ENCODE data around the gene TRMT44.
"Not testable (repeated sequence)": the region's sequence is repeated elsewhere in the genome, so short reads cannot be mapped to it uniquely, and the experiment has no call there.

TRMT44 gene

GRCh38 chr4:8411351-8412180 is 29.0 kb upstream of the TRMT44 start:
- no peak for TF ChIP-seq CTCF (conservative IDR thresholded peaks at IDR 0.05; ENCODE audit: low read depth, low read length)
- H3K4me3 ChIP-seq (ENCODE audit: low read depth, low read length): no peak overlapping the region
- no peak for DNase-seq (ENCODE audit: low read depth)

- H3K4me3 ChIP-seq (ENCODE audit: low read depth, low read length): no peak overlapping the region
- TF ChIP-seq CTCF (conservative IDR thresholded peaks at IDR 0.05; ENCODE audit: low read depth, low read length): no peak
- no peak for DNase-seq (ENCODE audit: low read depth)
Measured at GRCh38 chr4:8412288-8412687, 28.3 kb upstream of the TRMT44 start.

GRCh38 chr4:8414377-8414776 is 26.2 kb upstream of the TRMT44 start:
- H3K4me3 ChIP-seq (ENCODE audit: low read depth, low read length): no peak overlapping the region
- TF ChIP-seq CTCF (conservative IDR thresholded peaks at IDR 0.05; ENCODE audit: low read depth, low read length): no peak
- DNase-seq (ENCODE audit: low read depth): no peak

- no peak for DNase-seq (ENCODE audit: low read depth)
- no peak overlapping the region for H3K4me3 ChIP-seq (ENCODE audit: low read depth, low read length)
- TF ChIP-seq CTCF (conservative IDR thresholded peaks at IDR 0.05; ENCODE audit: low read depth, low read length): no peak
Measured at GRCh38 chr4:8417071-8417614, 23.4 kb upstream of the TRMT44 start.

GRCh38 chr4:8419222-8420041 is 21.1 kb upstream of the TRMT44 start:
- no peak overlapping the region for H3K4me3 ChIP-seq (ENCODE audit: low read depth, low read length)
- no peak for TF ChIP-seq CTCF (conservative IDR thresholded peaks at IDR 0.05; ENCODE audit: low read depth, low read length)
- DNase-seq (ENCODE audit: low read depth): peak; percentile 51

GRCh38 chr4:8420151-8420550 is 20.4 kb upstream of the TRMT44 start:
- not testable (repeated sequence) for DNase-seq (ENCODE audit: low read depth); H3K4me3 ChIP-seq (ENCODE audit: low read depth, low read length)

GRCh38 chr4:8422327-8422726 is 18.2 kb upstream of the TRMT44 start:
- TF ChIP-seq CTCF (conservative IDR thresholded peaks at IDR 0.05; ENCODE audit: low read depth, low read length): no peak

More at GRCh38 chr4:8422327-8422726, 18.2 kb upstream of the TRMT44 start:
- DNase-seq (ENCODE audit: low read depth): no peak
- H3K4me3 ChIP-seq (ENCODE audit: low read depth, low read length): no peak overlapping the region
